ENCODE measurements around the gene ENTHD1. TPM values are rescaled to one million over a fixed set of nuclear protein-coding genes. Genes with fewer than 3 reads are reported as not detected.
A peak's percentile ranks its signal among the peaks of the same experiment; 100 is the strongest.

ENTHD1 gene
- total and polyA plus RNA-seq, 9 of the 15 experiments (the other 6 are each of a cell fraction or from before 2014, with no cell fraction given), result 0.13 to 0.98 (median 0.35) TPM

- TF ChIP-seq TRIM25 (IDR thresholded peaks at IDR 0.05; ENCODE audit: borderline replicate concordance), result no peak
These were observed 20.3 kb upstream of the ENTHD1 start (continued) for GRCh38 chr22:39913886-39914285.

GRCh38 chr22:39913321-39913720 lies 19.8 kb upstream of the ENTHD1 start:
- H3K9me3 ChIP-seq (replicated peaks; ENCODE audit: control insufficient read depth, insufficient read depth, low read depth, low read length), result no peaks in the 10 kb centered on the region
- H3K4me2 ChIP-seq (ENCODE audit: insufficient read depth, low read length), result no peak overlapping the region; the same call in 1 of the 2 replicates
- in situ Hi-C loops (cut with MboI), result no loop called here
- no peaks in the 10 kb centered on the region for H4K20me1 ChIP-seq (replicated peaks; ENCODE audit: control insufficient read depth, insufficient read depth, low read length)
- ATAC-seq (no peak; the same call in 2 of the 3 replicates), FAIRE-seq (peak; percentile 40), DNase-seq (ENCODE audit: extremely low read depth in 1 of 4, low spot score in 3 of 4) (no peak)
- no peaks in the 10 kb centered on the region for H3K36me3 ChIP-seq (ENCODE audit: control insufficient read depth, insufficient read depth, low read length)
- peaks cover 54% of the 10 kb centered on the region; the same call in 2 of the 3 replicates for H3K79me2 ChIP-seq (ENCODE audit: control insufficient read depth, insufficient read depth, low read length)
- H3K4me3 ChIP-seq, result no peak overlapping the region
- ChIA-PET POLR2A (interaction anchor here (0.7 to 1.7 kb wide), 4 partner anchors 8 to 319 kb away, joined by 3 to 4 read pairs (median 3); no protein-coding TSS in a partner anchor), CTCF (ENCODE audit: low intra/inter-chr PET ratio) (no interaction called here)
- no peak for TF ChIP-seq ZNF699 (CRISPR knock-in tag; IDR thresholded peaks at IDR 0.05; ENCODE audit: insufficient replicate concordance)
- TF ChIP-seq KDM4B (IDR thresholded peaks at IDR 0.05; ENCODE audit: borderline replicate concordance in 2 of 2, low read depth in 1 of 2), result no peak
- peak; percentile 46; the same call in 1 of the 2 replicates for TF ChIP-seq MAFF (IDR thresholded peaks at IDR 0.05; ENCODE audit: low read length)
- no peak for TF ChIP-seq ZNF212 (CRISPR knock-in tag; IDR thresholded peaks at IDR 0.05)
- TF ChIP-seq C11orf30 (IDR thresholded peaks at IDR 0.05; ENCODE audit: low read depth), result peak; percentile 89
- TF ChIP-seq ZNF316 (IDR thresholded peaks at IDR 0.05), result peak; percentile 89
- TF ChIP-seq ZNF165 (CRISPR knock-in tag; IDR thresholded peaks at IDR 0.05; ENCODE audit: borderline replicate concordance), result no peak
- TF ChIP-seq FOSL1 (tag; conservative IDR thresholded peaks at IDR 0.05), result 0 out of 2 replicates have a peak, but pooled peaks have one; percentile 17
- peak; percentile 58 for TF ChIP-seq MAFG (tag; conservative IDR thresholded peaks at IDR 0.05)
- TF ChIP-seq MAFK (IDR thresholded peaks at IDR 0.05; ENCODE audit: low read length), result peak; percentile 62
- H3K27me3 ChIP-seq (ENCODE audit: control insufficient read depth in 2 of 2, insufficient read depth in 2 of 2, low read length in 2 of 2), result no peaks in the 10 kb centered on the region
- 13% methylated on average over 3 of the region's 5 CpGs for WGBS (ENCODE audit: insufficient coverage, low coverage, missing lambda C conversion rate)
- peak overlapping the region; percentile 50; the same call in 1 of the 3 replicates for H3K27ac ChIP-seq (ENCODE audit: extremely low read depth, low read depth, low read length)
- peak overlapping the region; percentile 59 for H2AFZ ChIP-seq (ENCODE audit: low read depth, low read length)
- peaks cover 4 to 35% of the 10 kb centered on the region in 2 experiments for H3K4me1 ChIP-seq (replicated peaks in 1 of 2; ENCODE audit: control insufficient read depth in 2 of 2, insufficient read depth in 2 of 2, low read length in 2 of 2)
- H3K9ac ChIP-seq (ENCODE audit: insufficient read depth in 1 of 2, low read depth in 2 of 2, low read length in 2 of 2), result peak overlapping the region in 1 of 2 experiments; percentile 61; a peak in 1 of 4 replicates
- BruUV-seq (replicated peaks), result no TSS peak
- intact Hi-C loops (cut with micrococcal nuclease), result no loop called here
- H3K9me1 ChIP-seq (ENCODE audit: control insufficient read depth, insufficient read depth, low read length), result no peaks in the 10 kb centered on the region

All from K562 (cell line).